Upper lobe of left lung (tissue), 6 donors: Measurements from ENCODE around the gene GTF2A1L. TPM values are rescaled to one million over a fixed set of nuclear protein-coding genes. Genes with fewer than 3 reads are reported as not detected.

ENCODE experiments used
- ATAC-seq, 2 donors: fragments of 200-7000 bp; cut with Tn5 transposase; one replicate each; pipeline ENCODE4 v1.9.1; 2022; ENCODE audit warnings: mild to moderate bottlenecking in 2 of 2, moderate library complexity in 2 of 2; ENCODE audit not compliant: low FRiP score in 2 of 2
- DNase-seq, 2 donors: peaks; one replicate each; pipeline ENCODE4 v3.0.0-alpha.2; 2019 to 2020
- H3K27ac ChIP-seq, 4 donors: fragments of 200-600 bp; sonication (generic); one replicate each; pipeline ENCODE4 v1.5.1; 2016 to 2019
- H3K27me3 ChIP-seq, 4 donors: fragments of 200-600 bp; sonication (generic); one replicate each; pipeline ENCODE4 v1.5.1; 2017 to 2019
- H3K36me3 ChIP-seq, 4 donors: fragments of 200-600 bp; sonication (generic); one replicate each; pipeline ENCODE4 v1.5.1; 2016 to 2019
- H3K4me1 ChIP-seq, 4 donors: fragments of 200-600 bp; sonication (generic); one replicate each; pipeline ENCODE4 v1.5.1; 2018 to 2019
- H3K4me3 ChIP-seq, 4 donors: fragments of 200-600 bp; sonication (generic); one replicate each; pipeline ENCODE4 v1.5.1; 2017 to 2019; ENCODE audit warnings: mild to moderate bottlenecking in 2 of 4, moderate library complexity in 1 of 4
- H3K9me3 ChIP-seq, 4 donors: fragments of 200-600 bp; sonication (generic); one replicate each; pipeline ENCODE4 v1.5.1; 2018 to 2019
- EP300 ChIP-seq, 4 donors: sonication (generic); formaldehyde crosslinking; IDR thresholded peaks; one replicate each; pipeline ENCODE4 v1.5.1; 2017; ENCODE audit warnings: antibody characterized with exemption in 4 of 4, control low read depth in 2 of 4
- POLR2A ChIP-seq, 4 donors: fragments of 450-650 bp; IDR thresholded peaks; one replicate each; pipeline ENCODE4 v1.5.1; 2016 to 2017; ENCODE audit warnings: antibody characterized with exemption in 4 of 4, mild to moderate bottlenecking in 2 of 4
- POLR2AphosphoS5 ChIP-seq, 2 donors: sonication (generic); formaldehyde crosslinking; IDR thresholded peaks; one replicate each; pipeline ENCODE4 v1.5.1; 2017; ENCODE audit warnings: antibody characterized with exemption in 2 of 2
- WGBS, 2 donors: methylation state at CpG; one replicate each; pipeline ENCODE4 v1.1.5; 2017 to 2018; 5-methylcytosine and 5-hydroxymethylcytosine counted together
- total RNA-seq, 6 donors: library from RNA; depleted of rRNA in 4 of 6; stranded (reverse); fragments of >200 nt in 4 of 6; gene quantifications; one replicate each; pipeline versions ENCODE4 v1.1.0 to v1.2.1, GENCODE V29; 2016 to 2021
- TF ChIP-seq, protein P1 (sequence below), 6 experiments: fragments of 450-650 bp in 4 of 6; fragments of 200-600 bp in 2 of 6; sonication (generic) in 2 of 6; IDR thresholded peaks; one replicate each; pipeline ENCODE4 v1.5.1; 2016 to 2019; ENCODE audit warnings: antibody characterized with exemption in 6 of 6
- donor health status: DM: no; HTN: no; CAD: no; lungs with moderate emphysema.
- donor health status: DM: no; HTN: yes; CAD: no; lungs with severe emphysema.

GTF2A1L gene
- total RNA-seq, 6 donors from 2014 or later: 0.61 to 1.1 (median 0.89) TPM; not detected in 3

GRCh38 chr2:48693645-48694044, 76.0 kb downstream of the GTF2A1L start:
- H3K27me3 ChIP-seq: no peaks in the 10 kb centered on the region
- no peak overlapping the region for H3K4me3 ChIP-seq
- DNase-seq (no peak), ATAC-seq (no peak)
- WGBS, 2 donors: 59 to 63% methylated on average over 3 of the region's 3 CpGs
- H3K36me3 ChIP-seq: no peaks in the 10 kb centered on the region
- no peaks in the 10 kb centered on the region for H3K4me1 ChIP-seq
- TF ChIP-seq, protein P1, sequence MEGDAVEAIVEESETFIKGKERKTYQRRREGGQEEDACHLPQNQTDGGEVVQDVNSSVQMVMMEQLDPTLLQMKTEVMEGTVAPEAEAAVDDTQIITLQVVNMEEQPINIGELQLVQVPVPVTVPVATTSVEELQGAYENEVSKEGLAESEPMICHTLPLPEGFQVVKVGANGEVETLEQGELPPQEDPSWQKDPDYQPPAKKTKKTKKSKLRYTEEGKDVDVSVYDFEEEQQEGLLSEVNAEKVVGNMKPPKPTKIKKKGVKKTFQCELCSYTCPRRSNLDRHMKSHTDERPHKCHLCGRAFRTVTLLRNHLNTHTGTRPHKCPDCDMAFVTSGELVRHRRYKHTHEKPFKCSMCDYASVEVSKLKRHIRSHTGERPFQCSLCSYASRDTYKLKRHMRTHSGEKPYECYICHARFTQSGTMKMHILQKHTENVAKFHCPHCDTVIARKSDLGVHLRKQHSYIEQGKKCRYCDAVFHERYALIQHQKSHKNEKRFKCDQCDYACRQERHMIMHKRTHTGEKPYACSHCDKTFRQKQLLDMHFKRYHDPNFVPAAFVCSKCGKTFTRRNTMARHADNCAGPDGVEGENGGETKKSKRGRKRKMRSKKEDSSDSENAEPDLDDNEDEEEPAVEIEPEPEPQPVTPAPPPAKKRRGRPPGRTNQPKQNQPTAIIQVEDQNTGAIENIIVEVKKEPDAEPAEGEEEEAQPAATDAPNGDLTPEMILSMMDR (IDR thresholded peaks at IDR 0.05): no peak
- no peak for TF ChIP-seq EP300 (IDR thresholded peaks at IDR 0.05)
- TF ChIP-seq POLR2AphosphoS5 (IDR thresholded peaks at IDR 0.05): no peak
- no peak for TF ChIP-seq POLR2A (IDR thresholded peaks at IDR 0.05)
- no peaks in the 10 kb centered on the region for H3K9me3 ChIP-seq
- H3K27ac ChIP-seq: no peak overlapping the region

GRCh38 chr2:48694149-48694548, 76.5 kb downstream of the GTF2A1L start:
- no peak for ATAC-seq
- 44 to 48% methylated on average over 3 of the region's 3 CpGs for WGBS, 2 donors
- H3K36me3 ChIP-seq: no peaks in the 10 kb centered on the region
- H3K27me3 ChIP-seq: no peaks in the 10 kb centered on the region
- no peak overlapping the region for H3K27ac ChIP-seq
- no peak for TF ChIP-seq POLR2A (IDR thresholded peaks at IDR 0.05)
- no peak for TF ChIP-seq POLR2AphosphoS5 (IDR thresholded peaks at IDR 0.05)
- TF ChIP-seq, protein P1 (IDR thresholded peaks at IDR 0.05): no peak
- TF ChIP-seq EP300 (IDR thresholded peaks at IDR 0.05): no peak
- no peak for DNase-seq
- no peaks in the 10 kb centered on the region for H3K4me1 ChIP-seq
- no peak overlapping the region for H3K4me3 ChIP-seq
- no peaks in the 10 kb centered on the region for H3K9me3 ChIP-seq

DNA sequence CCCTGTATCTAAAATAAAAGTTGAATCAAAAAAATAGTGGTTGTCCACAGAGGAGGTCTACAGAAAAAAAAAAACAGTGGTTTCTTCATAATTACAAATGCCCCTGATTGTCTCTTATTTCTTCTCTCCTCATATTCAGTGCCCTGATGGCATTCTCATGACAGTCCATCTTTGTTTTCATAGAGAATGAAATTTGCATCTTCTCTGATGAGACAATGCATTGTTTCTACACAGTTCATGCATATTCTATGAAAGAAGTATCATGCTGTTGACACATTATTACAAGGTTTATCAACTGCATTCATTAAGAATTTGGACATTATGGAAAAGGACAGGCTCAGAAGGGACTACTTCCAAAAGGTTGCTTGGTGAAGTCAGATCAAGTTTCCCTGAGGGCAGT, 78.3 kb downstream of the GTF2A1L start:
- Histone ChIP-seq H3K27ac (no peak overlapping the region), H3K9me3 (no peaks in the 10 kb centered on the region), H3K4me1 (no peaks in the 10 kb centered on the region), H3K4me3 (no peak overlapping the region), H3K36me3 (no peaks in the 10 kb centered on the region), H3K27me3 (no peaks in the 10 kb centered on the region)
- TF ChIP-seq POLR2A (IDR thresholded peaks at IDR 0.05): no peak
- TF ChIP-seq POLR2AphosphoS5 (IDR thresholded peaks at IDR 0.05): no peak
- TF ChIP-seq, protein P1 (IDR thresholded peaks at IDR 0.05): no peak
- TF ChIP-seq EP300 (IDR thresholded peaks at IDR 0.05): no peak
- ATAC-seq: no peak
- no peak for DNase-seq

GRCh38 chr2:48696881-48697280, 79.2 kb downstream of the GTF2A1L start:
- no peak for ATAC-seq
- no peaks in the 10 kb centered on the region for H3K27me3 ChIP-seq
- 73 to 78% methylated on average over 1 of the region's 1 CpG for WGBS, 2 donors

More at GRCh38 chr2:48696881-48697280, 79.2 kb downstream of the GTF2A1L start:
- H3K4me3 ChIP-seq: no peak overlapping the region
- TF ChIP-seq EP300 (IDR thresholded peaks at IDR 0.05) (no peak), POLR2AphosphoS5 (IDR thresholded peaks at IDR 0.05) (no peak), POLR2A (IDR thresholded peaks at IDR 0.05) (no peak)
- TF ChIP-seq, protein P1 (IDR thresholded peaks at IDR 0.05): no peak
- H3K4me1 ChIP-seq: no peaks in the 10 kb centered on the region
- H3K27ac ChIP-seq: no peak overlapping the region
- no peak for DNase-seq
- H3K36me3 ChIP-seq: no peaks in the 10 kb centered on the region
- no peaks in the 10 kb centered on the region for H3K9me3 ChIP-seq
